ENCODE measurements around the gene FARSA.
"Not testable (repeated sequence)": the region's sequence is repeated elsewhere in the genome, so short reads cannot be mapped to it uniquely, and the experiment has no call there.

The FARSA gene

DNA sequence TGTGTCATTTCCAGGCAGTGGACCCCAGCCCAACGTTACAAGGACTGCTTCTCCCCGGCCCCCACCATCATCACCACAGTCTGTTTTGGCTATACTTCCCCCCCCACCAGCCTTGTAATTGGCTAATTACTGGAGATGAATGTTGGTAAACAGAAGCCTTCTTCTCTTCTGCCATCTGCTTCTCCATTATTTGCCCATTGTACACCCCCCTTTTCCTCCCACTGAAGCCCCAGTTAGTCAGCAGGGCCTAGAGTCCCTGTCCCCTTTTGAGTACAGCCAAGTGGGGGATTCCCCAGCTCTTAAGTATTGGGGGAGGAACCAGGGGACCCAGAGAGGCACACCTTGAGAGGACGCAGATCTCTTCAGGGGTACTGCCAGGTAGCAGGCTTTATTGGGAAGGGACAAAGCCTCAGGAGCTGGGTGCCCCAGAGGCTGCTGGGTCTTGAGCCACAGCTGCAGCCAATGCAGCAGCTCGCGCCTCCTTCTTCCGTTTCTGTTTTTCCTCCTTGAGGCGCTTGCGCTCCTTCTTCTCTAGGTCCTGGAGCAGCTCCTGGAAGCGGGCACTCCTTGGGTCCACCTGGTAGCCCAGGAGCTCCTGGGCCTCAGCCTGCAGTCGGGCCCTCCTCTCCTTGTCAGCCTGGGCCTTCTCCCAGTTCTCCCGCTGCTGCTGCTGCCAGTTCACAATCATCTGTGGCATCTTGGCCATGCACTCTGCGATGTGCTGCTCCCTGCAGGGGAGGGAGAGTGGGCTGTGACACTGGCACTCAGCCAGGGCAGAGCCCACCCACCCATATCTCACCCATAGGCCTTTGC lies 20.5 kb upstream of the FARSA start:
- no peak for DNase-seq

DNA sequence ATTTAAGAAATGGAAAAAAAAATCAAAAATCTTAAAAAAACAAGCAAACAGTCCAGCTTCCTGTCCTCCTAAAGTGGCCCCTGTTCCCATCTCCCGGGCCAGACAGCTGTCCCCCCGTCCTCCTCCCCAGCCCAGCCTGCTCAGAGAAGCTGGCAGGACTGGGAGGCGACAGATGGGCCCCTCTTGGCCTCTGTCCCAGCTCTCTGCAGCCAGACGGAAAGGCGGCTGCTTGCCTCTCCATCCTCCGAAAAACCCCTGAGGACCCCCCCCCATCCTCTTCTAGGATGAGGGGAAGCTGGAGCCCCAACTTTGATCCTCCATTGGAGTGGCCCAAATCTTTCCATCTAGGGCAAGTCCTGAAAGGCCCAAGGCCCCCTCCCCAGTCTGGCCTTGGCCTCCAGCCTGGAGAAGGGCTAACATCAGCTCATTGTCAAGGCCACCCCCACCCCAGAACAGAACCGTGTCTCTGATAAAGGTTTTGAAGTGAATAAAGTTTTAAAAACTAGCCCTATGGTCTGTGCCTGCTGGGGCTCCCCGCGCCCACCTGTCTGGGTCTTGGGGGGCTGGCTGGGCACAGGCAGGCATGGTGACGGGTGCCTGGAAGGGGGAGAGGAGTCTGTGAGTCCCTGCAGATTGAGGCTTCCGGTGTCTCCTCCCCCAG lies 19.8 kb upstream of the FARSA start:
- DNase-seq: no peak

DNA sequence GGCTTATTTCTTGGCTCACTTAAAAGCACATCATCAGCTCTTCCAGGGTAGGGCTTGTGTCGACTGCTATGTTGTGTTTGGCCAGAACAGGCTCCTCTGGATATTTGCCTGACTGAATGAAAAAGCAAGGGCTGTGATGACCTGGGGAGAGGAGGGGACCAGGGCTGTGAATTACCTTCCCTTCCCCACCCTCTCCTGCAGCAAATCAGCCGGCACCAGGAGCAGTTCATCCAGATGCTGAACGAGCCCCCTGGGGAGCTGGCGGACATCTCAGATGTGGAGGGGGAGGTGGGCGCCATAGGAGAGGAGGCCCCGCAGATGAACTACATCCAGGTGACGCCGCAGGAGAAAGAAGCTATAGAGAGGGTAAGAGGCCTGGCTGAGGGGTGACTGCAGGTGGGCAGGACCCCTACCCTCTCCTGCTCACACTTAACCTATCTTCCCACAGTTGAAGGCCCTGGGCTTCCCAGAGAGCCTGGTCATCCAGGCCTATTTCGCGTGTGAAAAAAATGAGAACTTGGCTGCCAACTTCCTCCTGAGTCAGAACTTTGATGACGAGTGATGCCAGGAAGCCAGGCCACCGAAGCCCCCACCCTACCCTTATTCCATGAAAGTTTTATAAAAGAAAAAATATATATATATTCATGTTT lies 19.1 kb upstream of the FARSA start:
- no peak for DNase-seq

- not testable (repeated sequence) for DNase-seq
Measured at GRCh38 chr19:12952050-12952449, 18.5 kb upstream of the FARSA start.

DNA sequence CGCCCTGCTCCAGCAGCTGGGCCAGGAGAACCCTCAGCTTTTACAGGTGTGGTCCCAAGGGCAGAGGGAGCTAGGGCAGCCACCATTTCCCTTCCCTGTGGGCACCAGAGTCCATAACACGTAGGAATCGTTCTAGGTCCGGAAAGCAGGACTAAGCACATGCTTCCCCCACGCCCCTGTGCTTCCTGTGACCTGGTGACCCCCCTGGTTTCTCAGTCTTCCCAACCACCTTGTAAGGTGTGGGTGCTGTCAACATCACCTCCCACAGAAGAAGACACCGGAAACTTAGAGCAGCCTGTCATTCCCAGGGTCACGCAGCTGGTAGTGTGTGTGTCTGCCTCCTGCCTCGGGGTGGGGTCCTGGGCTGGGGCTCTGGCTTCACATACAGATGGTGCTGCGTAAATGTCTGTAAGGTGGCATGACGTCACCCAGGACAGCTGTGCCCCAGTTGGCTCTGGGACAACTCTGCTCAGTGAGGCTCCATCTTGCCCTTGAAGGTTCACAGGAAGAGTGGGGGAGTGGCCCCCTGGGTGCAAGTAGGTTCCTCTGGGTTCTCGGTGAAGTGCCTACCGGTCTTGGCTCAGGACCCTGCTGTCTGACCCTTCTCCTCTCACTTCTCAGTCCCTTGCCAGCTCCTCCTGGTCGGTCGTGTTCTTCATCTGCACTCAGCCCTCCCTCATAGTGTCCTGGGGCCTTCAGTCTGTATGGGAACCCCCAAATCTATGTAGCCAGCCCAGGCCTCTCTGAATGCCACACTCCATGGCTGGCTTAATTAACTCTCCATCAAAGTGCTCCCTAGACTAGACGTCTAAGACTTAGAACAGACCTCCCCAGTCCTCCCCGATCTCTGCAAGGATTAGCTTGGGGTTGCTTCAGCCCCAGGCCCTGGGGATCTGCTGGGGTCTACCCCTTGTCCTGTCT lies 16.1 kb upstream of the FARSA start:
- no peak for DNase-seq

- DNase-seq: no peak
Measured at GRCh38 chr19:12948612-12949362, 15.3 kb upstream of the FARSA start.

GRCh38 chr19:12947702-12948611 lies 14.4 kb upstream of the FARSA start:
- DNase-seq: no peak

DNA sequence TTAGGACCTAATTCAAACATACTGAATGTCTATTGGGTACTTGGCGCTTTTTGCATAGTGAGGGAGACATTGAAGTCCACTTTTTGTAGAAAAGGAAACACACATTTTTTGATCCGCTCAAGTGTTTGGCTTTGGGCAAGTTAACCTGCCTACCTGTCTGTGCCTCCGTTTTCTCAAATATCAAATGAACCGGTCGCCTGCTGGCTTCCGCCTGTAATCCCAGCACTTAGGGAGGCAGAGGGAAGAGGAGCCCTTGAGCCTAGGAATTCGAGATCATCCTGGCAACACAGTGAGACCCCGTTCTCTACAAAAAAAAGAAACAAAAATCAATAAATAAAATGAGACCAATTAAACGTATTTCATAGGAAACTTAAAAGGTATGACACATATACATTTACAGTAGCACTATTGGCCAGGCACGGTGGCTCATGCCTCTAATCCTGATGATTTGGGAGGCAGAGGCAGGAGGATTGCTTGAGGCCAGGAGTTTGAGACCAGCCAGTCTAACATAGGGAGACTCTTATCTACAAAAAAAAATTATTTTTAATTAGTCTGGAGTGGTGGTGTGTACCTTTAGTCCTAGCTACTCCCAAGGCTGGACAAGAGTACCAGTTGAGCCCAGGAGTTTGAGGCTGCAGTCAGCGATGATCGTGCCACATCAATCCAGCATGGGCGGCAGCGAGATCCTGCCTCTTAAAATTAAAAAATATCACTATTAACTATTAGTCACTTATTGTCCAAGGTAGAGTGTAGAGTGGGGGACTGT lies 13.4 kb upstream of the FARSA start:
- DNase-seq: no peak

DNA sequence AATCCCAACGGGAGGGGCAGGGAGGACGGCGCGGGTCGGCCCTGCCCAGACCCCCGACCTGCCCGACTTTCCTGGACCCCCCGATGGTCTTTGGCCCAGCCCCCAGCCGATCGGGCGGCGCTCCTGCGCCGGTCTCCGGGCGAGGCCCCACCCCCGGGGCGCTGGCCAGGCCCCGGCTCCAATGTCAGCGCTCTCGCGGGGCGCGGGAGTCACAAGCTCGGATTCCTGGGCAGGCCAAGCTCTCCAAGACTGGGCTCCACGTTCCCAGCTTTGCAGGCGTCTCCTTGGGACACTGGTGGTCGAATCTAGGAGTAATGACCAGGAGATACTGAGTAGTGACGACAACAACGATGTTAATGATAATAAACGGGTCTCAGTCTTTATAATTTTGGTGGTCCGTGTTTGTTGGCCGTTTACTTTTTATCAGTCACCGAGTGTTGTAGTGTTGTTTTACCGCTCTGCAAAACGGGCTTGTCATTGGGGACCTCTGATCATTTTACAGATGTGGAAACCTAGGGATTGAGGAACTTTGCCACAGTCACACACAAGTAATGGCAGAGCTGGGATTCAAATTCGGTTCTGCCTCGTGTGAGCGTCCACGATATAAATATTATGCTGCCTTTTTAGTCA lies 12.7 kb upstream of the FARSA start:
- DNase-seq: no peak

DNA sequence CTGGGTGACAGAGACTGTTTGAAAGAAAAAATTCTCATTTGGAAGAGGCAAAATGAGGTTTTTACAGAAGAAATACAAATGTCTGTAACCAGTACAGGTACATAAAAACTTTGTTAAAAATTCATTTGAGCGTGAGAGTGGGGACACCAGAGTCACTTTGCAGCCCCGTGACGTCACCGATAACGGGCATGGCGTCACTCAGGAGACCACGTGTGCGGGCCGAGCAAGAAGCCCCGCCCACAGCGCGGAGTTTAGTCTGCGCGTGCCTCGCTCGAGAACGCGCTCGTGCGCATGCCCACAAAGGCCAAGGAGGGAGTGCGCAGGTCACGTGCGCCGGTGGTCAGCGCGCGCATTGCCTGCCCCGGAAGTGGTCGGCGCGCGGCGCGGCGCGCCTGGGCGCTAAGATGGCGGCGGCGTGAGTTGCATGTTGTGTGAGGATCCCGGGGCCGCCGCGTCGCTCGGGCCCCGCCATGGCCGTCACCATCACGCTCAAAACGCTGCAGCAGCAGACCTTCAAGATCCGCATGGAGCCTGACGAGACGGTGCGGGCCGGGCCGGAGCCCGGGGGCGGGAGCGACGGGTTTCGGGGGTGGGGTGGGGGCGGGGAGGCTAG lies 12.1 kb upstream of the FARSA start, which contains the start of gene RAD23A:
RAD23A (plus strand) TSS at position 384 of the 613 bp plus-strand sequence; CDS start at position 471, 87 bp downstream.
- peak; percentile 84 to 92 for DNase-seq

- no peak for DNase-seq
Measured at GRCh38 chr19:12944104-12944674, 10.7 kb upstream of the FARSA start.

GRCh38 chr19:12943437-12944044 lies 10.0 kb upstream of the FARSA start:
- no peak for DNase-seq

- DNase-seq: no peak
Measured at GRCh38 chr19:12940897-12941296, 7.4 kb upstream of the FARSA start.

DNA sequence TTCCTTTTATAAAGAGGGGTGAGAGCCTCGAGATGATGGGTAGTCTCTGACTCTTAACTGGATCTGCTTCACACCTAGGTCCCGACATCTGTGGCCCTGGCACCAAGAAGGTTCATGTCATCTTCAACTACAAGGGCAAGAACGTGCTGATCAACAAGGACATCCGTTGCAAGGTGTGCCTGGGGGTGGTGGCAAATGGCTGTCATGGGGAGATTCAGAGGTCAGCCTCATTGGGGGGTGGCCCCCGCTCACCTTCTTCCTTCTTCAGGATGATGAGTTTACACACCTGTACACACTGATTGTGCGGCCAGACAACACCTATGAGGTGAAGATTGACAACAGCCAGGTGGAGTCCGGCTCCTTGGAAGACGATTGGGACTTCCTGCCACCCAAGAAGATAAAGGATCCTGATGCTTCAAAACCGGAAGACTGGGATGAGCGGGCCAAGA lies 6.5 kb upstream of the FARSA start:
- DNase-seq: no peak

GRCh38 chr19:12938779-12939601 lies 5.5 kb upstream of the FARSA start:
- DNase-seq: no peak

GRCh38 chr19:12937927-12938778 lies 4.6 kb upstream of the FARSA start, which contains the start of gene CALR:
Gene CALR, plus strand, starts transcription at chr19:12938609. Its CDS starts 71 bp downstream, at chr19:12938680.
- peak; percentile 91 to 93 for DNase-seq

Measured in NCI-H187 (cell line).